GM12891 (cell line): ENCODE results near the gene CDKN1C.

Experiments used
- PAX5 ChIP-seq: IDR thresholded peaks from 2 replicates; pipeline ENCODE4 v1.6.1; 2011; ENCODE audit warnings: low read length, moderate library complexity, mild to moderate bottlenecking; ENCODE audit not compliant: insufficient read depth, severe bottlenecking
- POLR2AphosphoS5 ChIP-seq: IDR thresholded peaks from 2 replicates; pipeline ENCODE4 v1.6.1; 2011; ENCODE audit warnings: low read depth, low read length, control low read depth
- TAF1 ChIP-seq: IDR thresholded peaks from 2 replicates; pipeline ENCODE4 v1.6.1; 2011; ENCODE audit warnings: low read depth, low read length, control low read depth

GRCh38 chr11:2917842-2918490 is 32.4 kb upstream of the CDKN1C start:
- TF ChIP-seq POLR2AphosphoS5 (no peak), TAF1 (no peak), PAX5 (no peak)
